ENCODE data around the gene C9orf72.

Gene C9orf72

DNA sequence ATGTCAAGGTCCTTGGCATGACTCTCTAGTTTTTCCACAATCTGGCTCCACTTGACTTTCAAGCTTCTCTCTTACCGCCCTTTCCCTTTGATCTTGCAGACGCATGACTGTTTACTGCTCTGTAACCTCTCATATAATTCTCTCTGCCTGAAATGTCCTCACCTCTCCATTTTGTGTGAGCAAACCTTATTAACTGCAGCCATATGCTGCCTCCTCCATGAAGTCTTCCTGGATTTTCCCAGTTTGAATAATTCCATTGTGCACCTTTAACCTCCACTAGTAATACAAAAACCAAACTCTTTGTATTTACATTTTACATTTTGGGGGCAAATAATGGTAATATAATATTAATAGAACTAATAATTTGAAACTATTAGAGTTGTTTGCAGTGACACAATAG, 9.5 kb upstream of the C9orf72 start:
- Histone ChIP-seq H3K27me3 (ENCODE audit: control insufficient read depth in 2 of 2, insufficient read depth in 2 of 2, low read length in 2 of 2) (no peaks in the 10 kb centered on the region), H3K36me3 (ENCODE audit: control insufficient read depth in 2 of 2, insufficient read depth in 2 of 2, low read length in 2 of 2) (no peaks in the 10 kb centered on the region), H3K9ac (ENCODE audit: low read depth in 1 of 2, low read length in 2 of 2) (no peak overlapping the region), H3K9me3 (ENCODE audit: control insufficient read depth in 2 of 2, low read length in 2 of 2) (no peaks in the 10 kb centered on the region), H3K4me3 (ENCODE audit: low read length in 2 of 2) (no peak overlapping the region), H3K27ac (ENCODE audit: low read depth in 2 of 2, low read length in 2 of 2) (no peak overlapping the region), H3K4me1 (ENCODE audit: control insufficient read depth in 2 of 2, insufficient read depth in 2 of 2, low read length in 2 of 2) (no peaks in the 10 kb centered on the region)

DNA sequence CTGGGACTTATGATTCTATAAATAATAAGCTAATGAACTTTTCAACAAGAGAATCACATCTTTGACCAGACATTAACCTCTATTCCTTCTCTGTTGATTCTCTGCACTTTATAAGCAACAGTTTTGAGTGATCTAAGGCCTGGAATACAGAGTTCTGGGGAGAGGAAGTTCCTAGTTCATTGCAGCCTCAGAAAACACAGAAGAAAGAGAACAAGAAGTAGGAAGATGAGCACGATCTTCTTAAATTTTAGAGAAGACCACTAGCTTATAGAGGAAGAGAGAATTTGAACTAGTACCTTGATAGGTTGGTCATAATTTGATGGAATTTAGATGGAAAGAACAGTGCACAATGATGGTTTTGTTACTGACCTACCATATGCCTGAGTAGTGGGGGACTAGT, 8.5 kb upstream of the C9orf72 start:
- Histone ChIP-seq H3K36me3 (ENCODE audit: control insufficient read depth in 2 of 2, insufficient read depth in 2 of 2, low read length in 2 of 2) (no peaks in the 10 kb centered on the region), H3K9ac (ENCODE audit: low read depth in 1 of 2, low read length in 2 of 2) (no peak overlapping the region), H3K4me3 (ENCODE audit: low read length in 2 of 2) (no peak overlapping the region), H3K27me3 (ENCODE audit: control insufficient read depth in 2 of 2, insufficient read depth in 2 of 2, low read length in 2 of 2) (no peaks in the 10 kb centered on the region), H3K9me3 (ENCODE audit: control insufficient read depth in 2 of 2, low read length in 2 of 2) (no peaks in the 10 kb centered on the region), H3K4me1 (ENCODE audit: control insufficient read depth in 2 of 2, insufficient read depth in 2 of 2, low read length in 2 of 2) (no peaks in the 10 kb centered on the region), H3K27ac (ENCODE audit: low read depth in 2 of 2, low read length in 2 of 2) (no peak overlapping the region)

DNA sequence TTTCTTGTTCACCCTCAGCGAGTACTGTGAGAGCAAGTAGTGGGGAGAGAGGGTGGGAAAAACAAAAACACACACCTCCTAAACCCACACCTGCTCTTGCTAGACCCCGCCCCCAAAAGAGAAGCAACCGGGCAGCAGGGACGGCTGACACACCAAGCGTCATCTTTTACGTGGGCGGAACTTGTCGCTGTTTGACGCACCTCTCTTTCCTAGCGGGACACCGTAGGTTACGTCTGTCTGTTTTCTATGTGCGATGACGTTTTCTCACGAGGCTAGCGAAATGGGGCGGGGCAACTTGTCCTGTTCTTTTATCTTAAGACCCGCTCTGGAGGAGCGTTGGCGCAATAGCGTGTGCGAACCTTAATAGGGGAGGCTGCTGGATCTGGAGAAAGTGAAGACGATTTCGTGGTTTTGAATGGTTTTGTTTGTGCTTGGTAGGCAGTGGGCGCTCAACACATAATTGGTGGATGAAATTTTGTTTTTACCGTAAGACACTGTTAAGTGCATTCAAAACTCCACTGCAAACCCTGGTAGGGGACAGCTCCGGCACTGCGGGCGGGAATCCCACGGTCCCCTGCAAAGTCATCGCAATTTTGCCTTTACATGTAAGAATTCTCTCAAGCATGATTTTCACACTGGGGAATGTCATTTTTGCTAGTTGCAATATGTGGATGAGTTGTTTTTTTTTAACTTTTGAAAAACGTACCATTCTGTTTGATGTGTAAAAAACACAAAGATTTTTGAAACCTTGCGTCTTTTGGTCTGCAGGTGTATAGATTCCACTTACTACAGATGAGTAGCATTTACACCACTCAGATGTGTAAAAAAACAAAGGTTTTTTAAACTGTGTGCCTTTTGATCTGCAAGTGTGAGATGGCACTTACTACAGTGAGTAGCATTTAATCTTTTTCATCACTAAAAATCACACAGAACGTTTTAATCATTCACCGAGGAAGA, 631 bp upstream of the C9orf72 start:
- peak overlapping the region; percentile 75 to 77 for H3K9ac ChIP-seq (ENCODE audit: low read depth in 1 of 2, low read length in 2 of 2)
- peak overlapping the region; percentile 74 to 86 for H3K4me3 ChIP-seq (ENCODE audit: low read length in 2 of 2)
- H3K4me1 ChIP-seq (ENCODE audit: control insufficient read depth in 2 of 2, insufficient read depth in 2 of 2, low read length in 2 of 2): peaks cover 4 to 13% of the 10 kb centered on the region in 2 donors
- H3K9me3 ChIP-seq (ENCODE audit: control insufficient read depth in 2 of 2, low read length in 2 of 2): no peaks in the 10 kb centered on the region
- no peaks in the 10 kb centered on the region for H3K27me3 ChIP-seq (ENCODE audit: control insufficient read depth in 2 of 2, insufficient read depth in 2 of 2, low read length in 2 of 2)
- H3K27ac ChIP-seq (ENCODE audit: low read depth in 2 of 2, low read length in 2 of 2): peak overlapping the region; percentile 93 to 97
- no peaks in the 10 kb centered on the region for H3K36me3 ChIP-seq (ENCODE audit: control insufficient read depth in 2 of 2, insufficient read depth in 2 of 2, low read length in 2 of 2)

DNA sequence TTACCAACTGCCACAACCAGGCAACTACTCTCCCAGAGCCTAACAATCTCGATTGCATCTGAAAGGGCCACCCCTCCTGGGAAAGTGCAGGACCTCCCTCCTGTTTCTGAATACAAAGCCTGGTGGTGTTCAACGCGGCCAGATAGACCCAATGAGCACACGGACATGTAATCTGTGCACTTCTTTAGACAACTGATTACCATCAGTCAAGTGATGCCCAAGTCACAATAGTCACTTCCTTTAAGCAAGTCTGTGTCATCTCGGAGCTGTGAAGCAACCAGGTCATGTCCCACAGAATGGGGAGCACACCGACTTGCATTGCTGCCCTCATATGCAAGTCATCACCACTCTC, 739 bp downstream of the C9orf72 start:
- Histone ChIP-seq H3K4me1 (ENCODE audit: control insufficient read depth in 2 of 2, insufficient read depth in 2 of 2, low read length in 2 of 2) (peaks cover 4 to 13% of the 10 kb centered on the region in 2 donors), H3K4me3 (ENCODE audit: low read length in 2 of 2) (peak overlapping the region; percentile 74 to 86), H3K9ac (ENCODE audit: low read depth in 1 of 2, low read length in 2 of 2) (peak overlapping the region; percentile 79 to 92), H3K27ac (ENCODE audit: low read depth in 2 of 2, low read length in 2 of 2) (peak overlapping the region; percentile 93 to 97), H3K36me3 (ENCODE audit: control insufficient read depth in 2 of 2, insufficient read depth in 2 of 2, low read length in 2 of 2) (no peaks in the 10 kb centered on the region), H3K9me3 (ENCODE audit: control insufficient read depth in 2 of 2, low read length in 2 of 2) (no peaks in the 10 kb centered on the region), H3K27me3 (ENCODE audit: control insufficient read depth in 2 of 2, insufficient read depth in 2 of 2, low read length in 2 of 2) (no peaks in the 10 kb centered on the region)

DNA sequence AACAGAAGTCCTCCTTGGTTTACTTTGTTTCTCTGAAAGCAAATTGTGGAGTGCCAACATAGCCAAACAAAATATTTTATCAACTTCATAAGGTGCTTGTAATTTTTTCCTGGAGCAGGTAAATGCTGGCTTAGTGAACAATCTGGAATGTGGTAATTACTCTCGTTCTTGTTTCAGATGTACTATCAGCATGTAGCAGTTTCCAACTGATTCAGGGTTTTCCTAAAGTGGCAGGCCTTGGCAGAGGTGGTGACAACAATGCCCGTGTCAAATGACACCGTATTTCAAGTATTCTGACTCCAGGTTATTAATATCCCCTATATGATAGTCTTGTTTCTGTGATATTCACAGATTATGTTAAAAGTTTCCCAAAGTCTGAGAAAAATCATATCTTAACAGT, 1.2 kb downstream of the C9orf72 start:
- no peaks in the 10 kb centered on the region for H3K27me3 ChIP-seq (ENCODE audit: control insufficient read depth in 2 of 2, insufficient read depth in 2 of 2, low read length in 2 of 2)
- no peaks in the 10 kb centered on the region for H3K36me3 ChIP-seq (ENCODE audit: control insufficient read depth in 2 of 2, insufficient read depth in 2 of 2, low read length in 2 of 2)
- peak overlapping the region; percentile 79 to 92 for H3K9ac ChIP-seq (ENCODE audit: low read depth in 1 of 2, low read length in 2 of 2)
- peak overlapping the region; percentile 74 to 86 for H3K4me3 ChIP-seq (ENCODE audit: low read length in 2 of 2)
- peak overlapping the region; percentile 93 to 97 for H3K27ac ChIP-seq (ENCODE audit: low read depth in 2 of 2, low read length in 2 of 2)
- H3K9me3 ChIP-seq (ENCODE audit: control insufficient read depth in 2 of 2, low read length in 2 of 2): no peaks in the 10 kb centered on the region
- H3K4me1 ChIP-seq (ENCODE audit: control insufficient read depth in 2 of 2, insufficient read depth in 2 of 2, low read length in 2 of 2): peaks cover 4 to 13% of the 10 kb centered on the region in 2 donors

DNA sequence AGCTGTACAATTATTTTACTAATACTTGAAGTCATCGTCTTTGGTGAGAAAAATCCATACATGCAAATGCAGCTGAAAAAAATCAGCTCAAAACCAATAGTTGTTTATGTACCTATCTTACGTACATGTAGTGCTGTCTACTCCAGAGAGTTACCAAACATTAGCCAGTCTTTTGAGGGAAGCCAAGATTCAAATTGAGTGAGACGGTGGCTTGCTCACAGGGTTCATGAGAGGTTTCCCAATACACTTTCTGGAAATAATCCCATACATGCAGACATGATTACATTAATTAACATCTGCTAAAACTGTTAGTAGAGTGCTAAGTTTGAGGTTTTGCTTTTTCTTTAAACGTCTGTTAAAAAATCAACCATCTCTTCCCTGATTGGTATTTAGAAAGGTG, 2.3 kb downstream of the C9orf72 start:
- H3K9me3 ChIP-seq (ENCODE audit: control insufficient read depth in 2 of 2, low read length in 2 of 2): no peaks in the 10 kb centered on the region
- no peak overlapping the region for H3K9ac ChIP-seq (ENCODE audit: low read depth in 1 of 2, low read length in 2 of 2)
- peaks cover 4 to 13% of the 10 kb centered on the region in 2 donors for H3K4me1 ChIP-seq (ENCODE audit: control insufficient read depth in 2 of 2, insufficient read depth in 2 of 2, low read length in 2 of 2)

DNA sequence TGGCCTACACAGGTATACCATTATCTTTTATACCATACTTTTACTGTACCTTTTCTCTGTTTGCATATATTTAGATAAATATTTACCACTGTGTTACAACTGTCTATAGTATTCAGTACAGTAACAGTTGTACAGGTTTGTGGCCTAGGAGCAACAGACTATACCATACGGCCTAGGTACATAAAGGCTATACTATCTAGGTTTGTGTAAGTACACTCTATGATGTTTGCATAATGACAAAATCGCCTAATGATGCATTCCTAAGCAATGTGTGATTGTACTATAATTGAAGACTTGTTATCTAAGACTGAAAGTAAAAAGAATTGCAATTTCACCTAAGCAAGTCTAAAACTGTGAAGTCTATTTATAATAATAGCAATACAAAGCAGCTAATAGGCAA, 3.9 kb downstream of the C9orf72 start:
- Histone ChIP-seq H3K9ac (ENCODE audit: low read depth in 1 of 2, low read length in 2 of 2) (no peak overlapping the region), H3K9me3 (ENCODE audit: control insufficient read depth in 2 of 2, low read length in 2 of 2) (no peaks in the 10 kb centered on the region), H3K36me3 (ENCODE audit: control insufficient read depth in 2 of 2, insufficient read depth in 2 of 2, low read length in 2 of 2) (no peaks in the 10 kb centered on the region), H3K27ac (ENCODE audit: low read depth in 2 of 2, low read length in 2 of 2) (no peak overlapping the region), H3K4me3 (ENCODE audit: low read length in 2 of 2) (no peak overlapping the region), H3K27me3 (ENCODE audit: control insufficient read depth in 2 of 2, insufficient read depth in 2 of 2, low read length in 2 of 2) (no peaks in the 10 kb centered on the region), H3K4me1 (ENCODE audit: control insufficient read depth in 2 of 2, insufficient read depth in 2 of 2, low read length in 2 of 2) (peaks cover 4 to 12% of the 10 kb centered on the region in 2 donors)

More for the DNA sequence above, 2.3 kb downstream of the C9orf72 start:
- Histone ChIP-seq H3K27ac (ENCODE audit: low read depth in 2 of 2, low read length in 2 of 2) (peak overlapping the region in 1 of 2 donors; percentile 27), H3K27me3 (ENCODE audit: control insufficient read depth in 2 of 2, insufficient read depth in 2 of 2, low read length in 2 of 2) (no peaks in the 10 kb centered on the region), H3K4me3 (ENCODE audit: low read length in 2 of 2) (no peak overlapping the region), H3K36me3 (ENCODE audit: control insufficient read depth in 2 of 2, insufficient read depth in 2 of 2, low read length in 2 of 2) (no peaks in the 10 kb centered on the region)

DNA sequence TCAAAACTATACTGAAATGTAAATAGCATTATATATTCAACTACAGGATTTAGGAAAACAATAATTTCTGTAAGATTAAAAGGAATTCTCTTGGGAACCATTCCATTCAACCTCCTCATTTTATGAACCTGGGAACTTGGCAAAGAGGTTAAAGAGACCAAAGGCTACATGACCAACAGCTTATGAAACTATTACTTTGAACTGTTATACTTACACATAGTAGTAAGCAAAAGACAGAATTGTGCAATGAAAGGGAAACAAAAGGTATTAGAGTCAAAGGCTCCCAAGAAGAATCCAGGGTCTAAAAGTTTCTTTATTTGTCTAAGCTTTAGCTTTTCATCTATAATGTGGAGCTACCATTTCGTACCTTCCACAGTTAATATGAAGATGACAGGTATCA, 7.2 kb downstream of the C9orf72 start:
- H3K4me3 ChIP-seq (ENCODE audit: low read length in 2 of 2): no peak overlapping the region
- no peaks in the 10 kb centered on the region for H3K27me3 ChIP-seq (ENCODE audit: control insufficient read depth in 2 of 2, insufficient read depth in 2 of 2, low read length in 2 of 2)
- H3K4me1 ChIP-seq (ENCODE audit: control insufficient read depth in 2 of 2, insufficient read depth in 2 of 2, low read length in 2 of 2): peaks cover 0 to 3% of the 10 kb centered on the region in 2 donors
- H3K36me3 ChIP-seq (ENCODE audit: control insufficient read depth in 2 of 2, insufficient read depth in 2 of 2, low read length in 2 of 2): peaks cover 0 to under 1% of the 10 kb centered on the region in 2 donors
- no peak overlapping the region for H3K9ac ChIP-seq (ENCODE audit: low read depth in 1 of 2, low read length in 2 of 2)
- no peak overlapping the region for H3K27ac ChIP-seq (ENCODE audit: low read depth in 2 of 2, low read length in 2 of 2)
- no peaks in the 10 kb centered on the region for H3K9me3 ChIP-seq (ENCODE audit: control insufficient read depth in 2 of 2, low read length in 2 of 2)

DNA sequence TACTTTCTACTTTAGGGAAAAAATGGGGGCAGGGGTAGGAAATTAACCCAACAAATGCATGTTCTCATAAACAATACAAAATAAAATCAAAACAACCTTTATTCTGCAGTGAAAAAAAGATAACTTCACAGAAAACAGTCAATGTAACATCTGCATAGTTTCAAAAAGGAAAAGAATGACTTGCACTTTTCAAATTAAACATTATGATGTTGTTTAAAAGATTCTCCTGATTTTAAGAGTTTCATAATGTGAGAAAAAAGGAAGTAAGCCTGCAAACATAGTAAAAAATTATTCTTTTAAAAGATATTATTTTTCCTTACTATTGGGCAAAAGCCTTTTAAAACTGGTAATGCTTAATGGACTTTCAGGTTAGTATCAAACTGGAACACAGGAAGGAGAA, 7.6 kb downstream of the C9orf72 start:
- Histone ChIP-seq H3K9me3 (ENCODE audit: control insufficient read depth in 2 of 2, low read length in 2 of 2) (no peaks in the 10 kb centered on the region), H3K36me3 (ENCODE audit: control insufficient read depth in 2 of 2, insufficient read depth in 2 of 2, low read length in 2 of 2) (peaks cover 0 to 4% of the 10 kb centered on the region in 2 donors), H3K4me1 (ENCODE audit: control insufficient read depth in 2 of 2, insufficient read depth in 2 of 2, low read length in 2 of 2) (peaks cover 0 to 3% of the 10 kb centered on the region in 2 donors), H3K4me3 (ENCODE audit: low read length in 2 of 2) (no peak overlapping the region), H3K27ac (ENCODE audit: low read depth in 2 of 2, low read length in 2 of 2) (no peak overlapping the region), H3K27me3 (ENCODE audit: control insufficient read depth in 2 of 2, insufficient read depth in 2 of 2, low read length in 2 of 2) (no peaks in the 10 kb centered on the region), H3K9ac (ENCODE audit: low read depth in 1 of 2, low read length in 2 of 2) (no peak overlapping the region)

DNA sequence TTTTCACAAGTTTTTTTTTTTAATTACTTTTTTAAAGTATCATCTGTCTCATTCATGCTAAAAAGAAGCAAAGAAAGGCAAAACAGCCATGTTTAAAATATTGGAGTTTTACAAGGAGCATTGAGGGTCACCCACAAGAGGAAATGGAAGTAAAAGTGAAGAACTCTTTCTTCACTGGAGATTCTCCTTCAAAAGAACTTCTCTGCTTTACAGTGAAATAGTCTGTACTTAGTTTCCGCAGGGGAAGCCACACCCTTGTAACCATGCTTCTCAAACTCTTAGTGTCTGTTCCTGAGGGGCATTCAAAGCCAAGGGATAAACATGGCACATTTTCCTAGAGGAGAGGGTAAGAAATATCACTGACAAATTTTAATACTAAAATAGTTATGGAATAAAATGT, 8.6 kb downstream of the C9orf72 start:
- Histone ChIP-seq H3K9ac (ENCODE audit: low read depth in 1 of 2, low read length in 2 of 2) (no peak overlapping the region), H3K4me3 (ENCODE audit: low read length in 2 of 2) (no peak overlapping the region), H3K4me1 (ENCODE audit: control insufficient read depth in 2 of 2, insufficient read depth in 2 of 2, low read length in 2 of 2) (peaks cover 0 to 3% of the 10 kb centered on the region in 2 donors), H3K27ac (ENCODE audit: low read depth in 2 of 2, low read length in 2 of 2) (no peak overlapping the region), H3K9me3 (ENCODE audit: control insufficient read depth in 2 of 2, low read length in 2 of 2) (no peaks in the 10 kb centered on the region), H3K36me3 (ENCODE audit: control insufficient read depth in 2 of 2, insufficient read depth in 2 of 2, low read length in 2 of 2) (peaks cover 3 to 4% of the 10 kb centered on the region in 2 donors), H3K27me3 (ENCODE audit: control insufficient read depth in 2 of 2, insufficient read depth in 2 of 2, low read length in 2 of 2) (no peaks in the 10 kb centered on the region)

Data from mucosa of rectum (tissue), 2 donors.